Activated CD8-positive, alpha-beta memory T cell treated with anti-CD3 and anti-CD28 coated beads, Interleukin-2, amount 50 U/mL, for 48 hours (primary cell): ENCODE measurements around the gene KIF24.
"Not testable (repeated sequence)": the region's sequence is repeated elsewhere in the genome, so short reads cannot be mapped to it uniquely, and the experiment has no call there.

ENCODE experiments used
- DNase-seq: peaks from one replicate; pipeline ENCODE4 v3.0.0-alpha.2; 2020

The KIF24 gene

DNA sequence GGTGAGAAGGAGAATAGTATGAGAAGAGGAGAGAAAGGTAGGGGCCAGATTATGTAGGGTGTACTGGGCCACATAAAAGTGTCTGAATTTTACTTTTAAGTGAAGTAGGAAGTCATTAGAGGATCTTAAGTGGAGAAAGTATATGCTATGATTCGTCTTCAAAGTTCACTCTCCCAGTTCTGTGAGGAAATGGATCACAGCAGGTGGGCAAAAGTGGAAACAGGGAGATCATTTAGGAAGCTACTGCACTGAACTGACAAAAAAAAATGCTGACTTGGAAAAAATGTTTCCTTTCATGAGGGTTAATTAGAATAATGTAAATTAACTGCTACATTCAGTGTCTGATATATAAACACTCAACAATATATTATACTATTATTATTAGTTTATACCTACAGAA, 2.4 kb downstream of the KIF24 start:
- DNase-seq = no peak

DNA sequence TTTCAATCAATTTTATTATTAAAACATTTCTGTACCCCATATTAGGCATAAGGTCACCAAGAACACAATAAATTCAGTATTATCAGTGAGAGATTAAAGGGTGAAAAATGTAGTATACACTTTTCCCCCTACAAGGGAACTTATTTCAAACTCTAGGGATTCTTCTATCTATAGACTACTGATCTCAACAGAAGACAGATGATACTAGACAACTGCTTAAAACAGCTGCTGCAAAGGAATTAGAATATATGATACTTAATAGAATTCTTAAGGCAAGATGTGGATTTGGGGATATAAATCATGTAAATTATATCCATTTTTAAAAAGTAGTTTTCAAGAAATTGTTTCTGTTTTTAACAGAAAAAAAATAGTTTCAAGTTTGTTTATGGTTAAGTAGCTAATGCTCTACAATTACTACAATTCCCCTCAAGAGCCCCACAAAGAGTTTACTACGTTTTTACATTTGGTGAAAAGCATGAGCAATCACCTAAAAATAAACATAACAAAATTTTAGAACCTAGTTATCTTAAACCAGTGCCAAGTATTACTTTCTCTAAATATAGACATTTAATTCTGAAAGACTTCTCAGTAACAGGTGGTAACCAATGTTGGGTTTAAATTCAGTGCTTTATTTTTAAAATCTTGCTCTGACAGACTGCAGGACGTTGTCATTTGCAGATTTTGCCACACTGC, 6.0 kb downstream of the KIF24 start:
- DNase-seq = no peak

- no peak for DNase-seq
These were observed 7.6 kb downstream of the KIF24 start for GRCh38 chr9:34321451-34321850.

GRCh38 chr9:34318163-34318790, 10.8 kb downstream of the KIF24 start:
- no peak for DNase-seq

GRCh38 chr9:34317436-34317835, 11.6 kb downstream of the KIF24 start:
- DNase-seq = no peak

GRCh38 chr9:34311499-34312185, 17.4 kb downstream of the KIF24 start:
- DNase-seq = no peak

DNA sequence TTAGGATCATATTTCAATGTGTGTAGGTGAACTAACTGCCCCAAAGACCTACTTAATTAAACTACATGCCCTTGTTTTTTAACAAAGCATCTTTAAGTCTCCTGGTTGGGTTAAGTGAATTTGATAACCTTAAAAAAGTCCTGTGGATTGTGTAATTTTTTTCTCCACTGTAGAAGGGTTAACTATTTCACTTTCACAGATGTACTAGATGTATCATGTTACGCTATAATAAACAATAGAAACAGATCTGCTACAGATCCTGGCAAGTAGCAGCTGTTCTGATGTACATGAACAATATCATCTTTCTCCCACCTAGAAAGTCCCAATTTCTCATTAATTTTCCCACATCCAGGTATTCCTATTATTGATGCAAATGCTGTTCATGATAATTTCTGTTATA, 18.9 kb downstream of the KIF24 start:
- no peak for DNase-seq

DNA sequence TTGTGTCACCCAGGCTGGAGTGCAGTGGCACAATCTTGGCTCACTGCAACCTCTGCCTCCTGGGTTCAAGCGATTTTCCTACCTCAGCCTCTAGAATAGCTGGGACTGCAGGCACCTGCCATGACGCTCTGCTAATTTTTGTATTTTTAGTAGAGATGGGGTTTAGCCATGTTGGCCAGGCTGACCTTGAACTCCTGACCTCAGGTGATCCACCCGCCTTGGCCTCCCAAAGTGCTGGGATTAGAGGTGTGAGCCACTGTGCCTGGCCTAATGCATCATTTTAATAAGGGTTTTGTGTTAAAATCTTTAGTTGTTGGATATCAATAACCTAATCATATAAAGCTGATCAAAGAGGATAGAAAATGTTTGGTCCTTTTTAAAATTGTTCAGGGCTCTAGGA, 20.8 kb downstream of the KIF24 start:
- not testable (repeated sequence) for DNase-seq

DNA sequence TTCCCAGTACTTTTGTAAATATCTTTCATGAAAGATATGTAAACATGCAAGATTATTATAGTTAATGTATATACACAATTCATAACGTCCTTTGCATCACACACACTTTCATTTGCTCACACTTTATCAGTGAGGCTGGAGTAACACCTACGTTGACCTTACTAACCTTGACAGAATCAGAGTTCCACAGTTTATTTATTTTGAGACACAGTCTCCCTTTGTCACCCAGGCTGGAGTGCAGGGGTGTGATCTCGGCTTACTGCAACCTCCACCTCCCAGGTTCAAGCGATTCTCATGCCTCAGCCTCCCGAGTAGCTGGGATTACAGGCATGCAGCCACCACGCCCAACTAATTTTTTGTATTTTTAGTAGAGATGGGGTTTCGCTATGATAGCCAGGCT, 28.0 kb downstream of the KIF24 start:
- DNase-seq = not testable (repeated sequence)

DNA sequence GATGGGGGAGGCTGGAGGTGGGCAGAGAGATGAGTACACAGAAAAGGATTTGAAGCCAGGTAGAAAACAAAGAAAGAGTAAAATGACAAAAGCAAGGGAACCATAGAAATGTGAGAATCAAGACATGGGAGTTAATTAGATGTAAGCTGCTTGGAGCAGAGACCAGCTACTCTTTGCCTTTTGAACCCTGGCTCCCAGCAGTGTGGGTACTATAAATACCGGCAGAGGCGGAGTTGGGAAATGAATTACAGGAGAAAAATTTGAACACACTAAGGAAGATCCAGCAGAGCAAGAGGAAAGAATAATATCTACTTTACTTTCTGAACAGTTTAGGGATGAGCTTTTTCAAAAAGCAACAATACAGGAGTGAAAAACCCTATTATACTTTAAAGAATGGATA, 36.5 kb downstream of the KIF24 start:
- no peak for DNase-seq

DNA sequence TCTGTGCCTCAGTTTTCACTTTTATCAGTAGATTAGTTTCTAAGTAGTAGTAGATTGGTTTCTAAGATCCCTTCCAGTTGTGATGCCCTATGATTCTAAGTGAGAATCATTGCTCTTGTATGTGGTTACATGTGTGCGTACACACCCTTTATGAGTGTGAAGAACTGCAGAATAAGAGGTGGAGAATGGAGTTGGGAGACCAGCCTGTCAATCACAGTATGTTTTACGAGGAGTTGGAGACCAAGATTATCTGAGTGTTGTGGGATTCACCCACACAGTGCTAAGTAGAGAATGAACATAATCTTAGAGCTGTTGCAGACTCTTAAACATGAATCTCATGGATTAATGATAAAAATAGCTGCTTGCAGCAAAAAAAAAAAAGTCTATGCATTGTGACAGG, 37.6 kb downstream of the KIF24 start:
- DNase-seq = no peak

DNA sequence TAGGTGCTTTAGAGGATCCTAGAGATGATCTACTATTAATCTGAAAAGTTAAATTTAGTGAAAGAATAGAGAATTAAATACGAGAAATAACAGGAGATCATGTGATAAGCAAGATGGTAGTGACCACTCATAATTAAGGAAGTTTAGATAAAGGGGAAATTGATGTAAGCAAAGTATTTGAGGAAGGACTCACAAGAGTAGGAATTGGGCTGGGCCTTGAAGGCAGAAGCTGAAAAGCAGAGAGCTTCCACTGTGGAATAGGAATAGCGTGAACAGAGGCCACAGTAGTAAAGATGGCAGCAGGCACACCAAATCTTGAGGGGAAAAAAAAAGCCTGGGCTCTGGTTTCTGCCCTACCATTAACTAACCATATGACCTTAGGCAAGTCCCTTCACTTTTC, 38.0 kb downstream of the KIF24 start:
- DNase-seq = no peak

DNA sequence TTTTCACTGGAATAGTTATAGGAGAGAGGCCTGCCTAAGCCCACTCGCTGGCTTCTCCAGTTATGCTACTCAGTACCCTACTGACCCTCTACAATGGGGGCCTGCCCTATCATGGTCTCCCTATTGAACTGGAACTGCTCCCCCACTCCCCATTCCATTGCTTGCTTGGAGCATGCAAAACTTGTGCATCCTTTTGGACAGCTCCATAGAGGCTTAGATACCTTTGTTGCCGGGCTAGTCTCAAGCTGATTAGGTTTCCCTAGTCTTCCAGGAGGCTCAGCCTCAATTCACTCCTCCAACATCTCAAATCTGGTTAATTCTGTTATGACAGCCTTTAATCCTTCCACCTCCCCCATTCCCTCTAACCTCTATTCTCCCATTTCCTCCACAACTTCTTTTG, 39.9 kb downstream of the KIF24 start:
- no peak for DNase-seq

- no peak for DNase-seq
These were observed 47.0 kb downstream of the KIF24 start for GRCh38 chr9:34282096-34282495.

DNA sequence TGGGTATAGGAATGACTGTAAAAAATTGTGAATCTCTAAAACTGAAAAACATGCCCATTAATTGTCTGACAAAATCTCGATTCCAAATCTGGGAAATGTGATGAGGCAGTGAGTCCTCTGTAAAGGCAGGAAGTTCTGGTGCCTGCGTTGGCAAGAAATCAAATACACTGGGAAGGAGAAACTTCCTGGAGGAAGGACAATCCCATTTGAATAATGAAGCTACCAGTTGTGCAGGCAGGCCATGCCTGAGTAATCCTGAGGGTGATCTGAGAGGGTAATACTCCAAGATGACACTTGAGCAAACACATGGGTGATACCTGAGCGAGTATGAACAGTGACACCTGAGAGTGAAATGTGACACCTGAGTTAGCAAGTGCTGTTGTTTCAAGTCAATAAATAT, 49.7 kb downstream of the KIF24 start:
- no peak for DNase-seq
